GM12891 (cell line): ENCODE results near the gene DMD.

Experiments
- POLR2A ChIP-seq: IDR thresholded peaks from 2 replicates; pipeline ENCODE4 v1.6.1; 2011; ENCODE audit warnings: low read depth, low read length, control low read depth
- POLR2AphosphoS5 ChIP-seq: IDR thresholded peaks from 2 replicates; pipeline ENCODE4 v1.6.1; 2011; ENCODE audit warnings: low read depth, low read length, control low read depth
- SPI1 ChIP-seq: IDR thresholded peaks from 2 replicates; pipeline ENCODE4 v1.6.1; 2011; ENCODE audit warnings: low read depth, low read length, control low read depth
- TAF1 ChIP-seq: IDR thresholded peaks from 2 replicates; pipeline ENCODE4 v1.6.1; 2011; ENCODE audit warnings: low read depth, low read length, control low read depth

DNA sequence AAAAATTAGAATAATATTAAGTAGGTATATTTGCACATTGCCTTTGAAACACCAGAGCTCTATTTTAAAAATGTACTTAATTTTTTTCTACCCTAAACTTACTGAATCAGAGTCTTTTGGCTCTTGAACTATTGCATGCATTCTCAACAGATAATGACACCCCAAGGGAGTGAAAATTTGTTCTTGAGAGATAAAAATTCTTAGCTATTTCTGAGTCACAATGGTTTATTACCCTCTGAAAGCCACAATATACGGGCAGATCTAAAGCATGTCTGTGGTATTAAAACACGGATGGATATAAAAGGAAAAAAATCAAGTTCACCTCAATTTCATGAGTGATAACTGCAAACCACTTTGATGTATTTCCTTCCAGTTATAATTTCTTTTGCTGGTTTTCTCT is 1503.2 kb downstream of the DMD start:
- TF ChIP-seq POLR2AphosphoS5 (no peak), POLR2A (no peak), TAF1 (no peak), SPI1 (no peak)
